CD4-positive, alpha-beta T cell treated with Interleukin-2 at 100 ng/mL for 4 hours (primary cell): ENCODE measurements around the gene OMP.

Experiments used
- DNase-seq: peaks from one replicate; pipeline ENCODE4 v3.0.0-alpha.2; 2020; ENCODE audit warnings: low spot score

The OMP gene

GRCh38 chr11:77140231-77140851 is 37.7 kb downstream of the OMP start:
- DNase-seq, result no peak

- no peak for DNase-seq
Observed at GRCh38 chr11:77141034-77141433, 38.4 kb downstream of the OMP start.

GRCh38 chr11:77141475-77141874 is 38.8 kb downstream of the OMP start:
- no peak for DNase-seq

GRCh38 chr11:77142091-77142975 is 39.7 kb downstream of the OMP start:
- peak; percentile 11 for DNase-seq

GRCh38 chr11:77143405-77144020 is 40.9 kb downstream of the OMP start:
- DNase-seq, result no peak

- no peak for DNase-seq
Observed at GRCh38 chr11:77144196-77144856, 41.7 kb downstream of the OMP start.

- no peak for DNase-seq
Observed at GRCh38 chr11:77144857-77145428, 42.3 kb downstream of the OMP start.

GRCh38 chr11:77146261-77147035 is 43.8 kb downstream of the OMP start:
- DNase-seq, result no peak

GRCh38 chr11:77147036-77147315 is 44.3 kb downstream of the OMP start:
- no peak for DNase-seq

GRCh38 chr11:77147668-77148321 is 45.2 kb downstream of the OMP start:
- peak; percentile 27 for DNase-seq

GRCh38 chr11:77148963-77149715 is 46.5 kb downstream of the OMP start:
- no peak for DNase-seq

GRCh38 chr11:77149716-77150392 is 47.2 kb downstream of the OMP start:
- DNase-seq, result no peak

- no peak for DNase-seq
Observed at GRCh38 chr11:77150836-77151235, 48.2 kb downstream of the OMP start.

GRCh38 chr11:77151804-77152509 is 49.3 kb downstream of the OMP start:
- DNase-seq, result peak; percentile 24

- DNase-seq, result no peak
Observed at GRCh38 chr11:77152846-77153245, 50.2 kb downstream of the OMP start.
